ENCODE data around the gene CDH22. TPM values are rescaled to one million over a fixed set of nuclear protein-coding genes. Genes with fewer than 3 reads are reported as not detected.

The CDH22 gene
- total and polyA plus RNA-seq, 9 of the 15 experiments (the other 6 are each of a cell fraction or from before 2014, with no cell fraction given), result 0.07 to 0.08 TPM; not detected in 7

- TF ChIP-seq E2F1 (CRISPR knock-in tag; IDR thresholded peaks at IDR 0.05) (no peak), WHSC1 (IDR thresholded peaks at IDR 0.05; ENCODE audit: low read length) (no peak), ZNF197 (CRISPR knock-in tag; IDR thresholded peaks at IDR 0.05; ENCODE audit: low read depth) (no peak), ZNF212 (CRISPR knock-in tag; IDR thresholded peaks at IDR 0.05) (no peak)
These were observed 33.7 kb upstream of the CDH22 start (continued) for GRCh38 chr20:46342010-46342378.

GRCh38 chr20:46341074-46342009 is 33.0 kb upstream of the CDH22 start:
- peaks cover 29 to 61% of the 10 kb centered on the region in 2 experiments; a peak in 4 of 5 replicates for H3K27me3 ChIP-seq (ENCODE audit: control insufficient read depth in 2 of 2, insufficient read depth in 2 of 2, low read length in 2 of 2)
- intact Hi-C loops (cut with micrococcal nuclease), result no loop called here
- no peaks in the 10 kb centered on the region for H3K9me3 ChIP-seq (replicated peaks; ENCODE audit: control insufficient read depth, insufficient read depth, low read depth, low read length)
- no peak overlapping the region for H3K4me3 ChIP-seq
- no peak overlapping the region for H3K27ac ChIP-seq (ENCODE audit: extremely low read depth, low read depth, low read length)
- POLR2A ChIA-PET, result interaction anchor here (0.6 to 1.4 kb wide), 3 partner anchors 17 to 161 kb away, joined by 3 read pairs; no protein-coding TSS in a partner anchor
- H3K4me2 ChIP-seq (ENCODE audit: insufficient read depth, low read length), result no peak overlapping the region
- H3K9me1 ChIP-seq (ENCODE audit: control insufficient read depth, insufficient read depth, low read length), result no peaks in the 10 kb centered on the region
- peaks cover 0 to 3% of the 10 kb centered on the region in 2 experiments; a peak in 2 of 5 replicates for H3K4me1 ChIP-seq (replicated peaks in 1 of 2; ENCODE audit: control insufficient read depth in 2 of 2, insufficient read depth in 2 of 2, low read length in 2 of 2)
- no TSS peak for BruUV-seq (replicated peaks)
- ATAC-seq, result no peak
- TF ChIP-seq POLR2G (IDR thresholded peaks at IDR 0.05; ENCODE audit: low read depth, low read length), result 0 out of 2 replicates have a peak, but pooled peaks have one; percentile 12
- TF ChIP-seq RFX1 (IDR thresholded peaks at IDR 0.05), result peak; percentile 54
- TF ChIP-seq PTTG1 (tag; IDR thresholded peaks at IDR 0.05; ENCODE audit: low read depth), result no peak
- H2AFZ ChIP-seq (ENCODE audit: low read depth, low read length), result no peak overlapping the region
- H3K36me3 ChIP-seq (ENCODE audit: control insufficient read depth, insufficient read depth, low read length), result no peaks in the 10 kb centered on the region
- in situ Hi-C loops (cut with MboI), result no loop called here
- no peak for FAIRE-seq
- DNase-seq (ENCODE audit: extremely low read depth in 1 of 4, low spot score in 3 of 4), result no peak
- no peak overlapping the region for H3K9ac ChIP-seq (ENCODE audit: insufficient read depth in 1 of 2, low read depth in 2 of 2, low read length in 2 of 2)
- peaks cover 8% of the 10 kb centered on the region for H4K20me1 ChIP-seq (replicated peaks; ENCODE audit: control insufficient read depth, insufficient read depth, low read length)
- no peaks in the 10 kb centered on the region for H3K79me2 ChIP-seq (ENCODE audit: control insufficient read depth, insufficient read depth, low read length)
- WGBS (ENCODE audit: insufficient coverage, low coverage, missing lambda C conversion rate), result 8% methylated on average over 20 of the region's 24 CpGs
- CTCF ChIA-PET (ENCODE audit: low intra/inter-chr PET ratio), result no interaction called here
